ENCODE measurements around the gene GPR78. TPM values are rescaled to one million over a fixed set of nuclear protein-coding genes. Genes with fewer than 3 reads are reported as not detected.

GPR78 gene
- total RNA-seq, 1 experiment from 2014 or later, result not detected

GRCh38 chr4:8582941-8583654, 2.9 kb downstream of the GPR78 start:
- Histone ChIP-seq H3K9me3 (ENCODE audit: control insufficient read depth, insufficient read depth, low read depth, low read length) (no peaks in the 10 kb centered on the region), H3K27me3 (ENCODE audit: control insufficient read depth, insufficient read depth, low read length) (peaks cover 2% of the 10 kb centered on the region; the same call in 1 of the 2 replicates), H3K4me3 (ENCODE audit: low read depth in 2 of 2, low read length in 2 of 2) (no peak overlapping the region), H3K27ac (ENCODE audit: low read length) (no peak overlapping the region), H3K36me3 (ENCODE audit: control insufficient read depth, insufficient read depth, low read length) (no peaks in the 10 kb centered on the region), H3K4me1 (ENCODE audit: control insufficient read depth, insufficient read depth, low read length) (no peaks in the 10 kb centered on the region)
- ChIA-PET CTCF (interaction anchor here (0.6 kb wide), 1 partner anchor 457 kb away, joined by 5 read pairs; no protein-coding TSS in a partner anchor), POLR2A (no interaction called here)
- in situ Hi-C loops (cut with HindIII; ENCODE audit: low pct_unique_long_range_greater_than_20kb, low sequenced_read_pairs), result no loop called here
- ATAC-seq (no peak), DNase-seq (ENCODE audit: low read depth, low spot score) (no peak)
- TF ChIP-seq POLR2AphosphoS5 (IDR thresholded peaks at IDR 0.05; ENCODE audit: low read depth, low read length), result no peak
- TF ChIP-seq SIN3A (IDR thresholded peaks at IDR 0.05; ENCODE audit: borderline replicate concordance, insufficient read depth, low read depth, low read length), result no peak
- TF ChIP-seq, protein P1, sequence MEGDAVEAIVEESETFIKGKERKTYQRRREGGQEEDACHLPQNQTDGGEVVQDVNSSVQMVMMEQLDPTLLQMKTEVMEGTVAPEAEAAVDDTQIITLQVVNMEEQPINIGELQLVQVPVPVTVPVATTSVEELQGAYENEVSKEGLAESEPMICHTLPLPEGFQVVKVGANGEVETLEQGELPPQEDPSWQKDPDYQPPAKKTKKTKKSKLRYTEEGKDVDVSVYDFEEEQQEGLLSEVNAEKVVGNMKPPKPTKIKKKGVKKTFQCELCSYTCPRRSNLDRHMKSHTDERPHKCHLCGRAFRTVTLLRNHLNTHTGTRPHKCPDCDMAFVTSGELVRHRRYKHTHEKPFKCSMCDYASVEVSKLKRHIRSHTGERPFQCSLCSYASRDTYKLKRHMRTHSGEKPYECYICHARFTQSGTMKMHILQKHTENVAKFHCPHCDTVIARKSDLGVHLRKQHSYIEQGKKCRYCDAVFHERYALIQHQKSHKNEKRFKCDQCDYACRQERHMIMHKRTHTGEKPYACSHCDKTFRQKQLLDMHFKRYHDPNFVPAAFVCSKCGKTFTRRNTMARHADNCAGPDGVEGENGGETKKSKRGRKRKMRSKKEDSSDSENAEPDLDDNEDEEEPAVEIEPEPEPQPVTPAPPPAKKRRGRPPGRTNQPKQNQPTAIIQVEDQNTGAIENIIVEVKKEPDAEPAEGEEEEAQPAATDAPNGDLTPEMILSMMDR (IDR thresholded peaks at IDR 0.05), result no peak
- TF ChIP-seq TCF7L2 (IDR thresholded peaks at IDR 0.05; ENCODE audit: low read depth, low read length), result no peak
- TF ChIP-seq, protein P2, sequence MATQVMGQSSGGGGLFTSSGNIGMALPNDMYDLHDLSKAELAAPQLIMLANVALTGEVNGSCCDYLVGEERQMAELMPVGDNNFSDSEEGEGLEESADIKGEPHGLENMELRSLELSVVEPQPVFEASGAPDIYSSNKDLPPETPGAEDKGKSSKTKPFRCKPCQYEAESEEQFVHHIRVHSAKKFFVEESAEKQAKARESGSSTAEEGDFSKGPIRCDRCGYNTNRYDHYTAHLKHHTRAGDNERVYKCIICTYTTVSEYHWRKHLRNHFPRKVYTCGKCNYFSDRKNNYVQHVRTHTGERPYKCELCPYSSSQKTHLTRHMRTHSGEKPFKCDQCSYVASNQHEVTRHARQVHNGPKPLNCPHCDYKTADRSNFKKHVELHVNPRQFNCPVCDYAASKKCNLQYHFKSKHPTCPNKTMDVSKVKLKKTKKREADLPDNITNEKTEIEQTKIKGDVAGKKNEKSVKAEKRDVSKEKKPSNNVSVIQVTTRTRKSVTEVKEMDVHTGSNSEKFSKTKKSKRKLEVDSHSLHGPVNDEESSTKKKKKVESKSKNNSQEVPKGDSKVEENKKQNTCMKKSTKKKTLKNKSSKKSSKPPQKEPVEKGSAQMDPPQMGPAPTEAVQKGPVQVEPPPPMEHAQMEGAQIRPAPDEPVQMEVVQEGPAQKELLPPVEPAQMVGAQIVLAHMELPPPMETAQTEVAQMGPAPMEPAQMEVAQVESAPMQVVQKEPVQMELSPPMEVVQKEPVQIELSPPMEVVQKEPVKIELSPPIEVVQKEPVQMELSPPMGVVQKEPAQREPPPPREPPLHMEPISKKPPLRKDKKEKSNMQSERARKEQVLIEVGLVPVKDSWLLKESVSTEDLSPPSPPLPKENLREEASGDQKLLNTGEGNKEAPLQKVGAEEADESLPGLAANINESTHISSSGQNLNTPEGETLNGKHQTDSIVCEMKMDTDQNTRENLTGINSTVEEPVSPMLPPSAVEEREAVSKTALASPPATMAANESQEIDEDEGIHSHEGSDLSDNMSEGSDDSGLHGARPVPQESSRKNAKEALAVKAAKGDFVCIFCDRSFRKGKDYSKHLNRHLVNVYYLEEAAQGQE (IDR thresholded peaks at IDR 0.05; ENCODE audit: insufficient read depth in 1 of 2, low read depth in 2 of 2, low read length in 1 of 2), result no peak
- intact Hi-C loops (cut with micrococcal nuclease; ENCODE audit: unreplicated experiment), result no loop called here
- BruUV-seq (replicated peaks), result no TSS peak

- Histone ChIP-seq H3K9me3 (ENCODE audit: control insufficient read depth, insufficient read depth, low read depth, low read length) (no peaks in the 10 kb centered on the region), H3K36me3 (ENCODE audit: control insufficient read depth, insufficient read depth, low read length) (no peaks in the 10 kb centered on the region), H3K27me3 (ENCODE audit: control insufficient read depth, insufficient read depth, low read length) (peaks cover 2% of the 10 kb centered on the region; the same call in 1 of the 2 replicates), H3K4me1 (ENCODE audit: control insufficient read depth, insufficient read depth, low read length) (no peaks in the 10 kb centered on the region), H3K27ac (ENCODE audit: low read length) (no peak overlapping the region), H3K4me3 (ENCODE audit: low read depth in 2 of 2, low read length in 2 of 2) (no peak overlapping the region)
- TF ChIP-seq SIN3A (IDR thresholded peaks at IDR 0.05; ENCODE audit: borderline replicate concordance, insufficient read depth, low read depth, low read length) (no peak), POLR2AphosphoS5 (IDR thresholded peaks at IDR 0.05; ENCODE audit: low read depth, low read length) (no peak), TCF7L2 (IDR thresholded peaks at IDR 0.05; ENCODE audit: low read depth, low read length) (no peak)
- TF ChIP-seq, protein P2 (IDR thresholded peaks at IDR 0.05; ENCODE audit: insufficient read depth in 1 of 2, low read depth in 2 of 2, low read length in 1 of 2), result no peak
- TF ChIP-seq, protein P1 (IDR thresholded peaks at IDR 0.05), result no peak
- DNase-seq (ENCODE audit: low read depth, low spot score), result no peak
- CTCF ChIA-PET, result no interaction called here
- POLR2A ChIA-PET, result no interaction called here
- intact Hi-C loops (cut with micrococcal nuclease; ENCODE audit: unreplicated experiment) (no loop called here), in situ Hi-C loops (cut with HindIII; ENCODE audit: low pct_unique_long_range_greater_than_20kb, low sequenced_read_pairs) (no loop called here)
- no peak for ATAC-seq
- no TSS peak for BruUV-seq (replicated peaks)
Measured at GRCh38 chr4:8583655-8584025, 3.4 kb downstream of the GPR78 start.
